Stimulated activated memory B cell treated with anti-CD40 and anti-IgM and Interleukin-4, amounts not matched to agents 10 μg/mL and 1 μg/mL and 100 μg/mL, for 72 hours (primary cell): ENCODE data around the gene CFAP58.

ENCODE experiments used
- ATAC-seq: fragments of 150-1000 bp; cut with Tn5 transposase; 2 replicates; pipeline ENCODE4 v1.10.0; 2021
- H3K27ac Mint-ChIP-seq: one replicate; pipeline ENCODE4 v1.8.0; 2022; ENCODE audit warnings: mild to moderate bottlenecking, mixed read lengths
- H3K27me3 Mint-ChIP-seq: one replicate; pipeline ENCODE4 v1.8.0; 2022; ENCODE audit warnings: mixed read lengths
- H3K36me3 Mint-ChIP-seq: one replicate; pipeline ENCODE4 v1.8.0; 2022; ENCODE audit warnings: mixed read lengths
- H3K4me1 Mint-ChIP-seq: one replicate; pipeline ENCODE4 v1.8.0; 2022; ENCODE audit warnings: mixed read lengths
- H3K4me3 Mint-ChIP-seq: one replicate; pipeline ENCODE4 v1.8.0; 2022; ENCODE audit warnings: mild to moderate bottlenecking, moderate library complexity, mixed read lengths
- H3K9me3 Mint-ChIP-seq: one replicate; pipeline ENCODE4 v1.8.0; 2022; ENCODE audit warnings: mixed read lengths

The CFAP58 gene

DNA sequence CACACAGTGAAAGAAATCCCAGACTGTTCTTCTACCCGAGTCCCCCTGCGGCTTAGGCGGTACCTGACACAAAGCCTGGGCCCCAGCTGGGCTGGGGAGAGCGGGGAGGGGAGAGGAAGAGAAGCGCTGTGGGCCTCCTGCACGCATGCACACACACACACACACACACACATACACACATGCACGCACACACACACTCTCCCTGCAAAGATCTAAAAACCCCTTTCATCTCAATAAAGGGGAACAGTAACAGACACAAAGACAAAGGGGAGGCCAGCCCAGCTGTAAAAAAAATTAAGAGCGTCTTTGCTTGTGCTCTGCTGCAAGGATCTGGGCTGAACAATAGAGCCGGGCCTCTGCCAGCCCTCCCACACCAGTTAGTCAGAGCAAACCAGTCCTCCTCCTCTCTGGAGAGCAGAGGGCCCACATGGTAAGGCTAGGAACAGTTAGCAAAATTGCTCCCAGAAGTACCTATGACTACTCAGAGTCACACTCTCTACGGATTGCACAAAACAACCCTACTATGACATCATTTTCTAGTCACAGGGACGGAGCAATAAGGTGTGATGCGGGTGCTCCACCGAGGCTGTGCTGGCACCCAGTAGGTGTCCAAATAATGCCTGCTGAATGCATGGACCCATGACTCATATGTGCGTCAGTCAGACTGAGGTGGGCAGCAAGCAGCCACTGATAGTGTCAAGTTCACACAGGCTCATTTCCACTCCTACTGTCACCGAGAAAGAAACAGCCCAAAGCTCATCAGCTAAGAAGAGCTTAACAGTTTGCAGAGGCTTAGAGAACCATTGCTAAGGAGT is 24.5 kb upstream of the CFAP58 start:
- peaks cover 95% of the 10 kb centered on the region for H3K4me1 Mint-ChIP-seq
- H3K36me3 Mint-ChIP-seq: peaks cover 5% of the 10 kb centered on the region
- H3K27ac Mint-ChIP-seq: peak overlapping the region; percentile 77
- no peaks in the 10 kb centered on the region for H3K27me3 Mint-ChIP-seq
- peak; percentile 88 for ATAC-seq
- peak overlapping the region; percentile 66 for H3K4me3 Mint-ChIP-seq
- no peaks in the 10 kb centered on the region for H3K9me3 Mint-ChIP-seq

DNA sequence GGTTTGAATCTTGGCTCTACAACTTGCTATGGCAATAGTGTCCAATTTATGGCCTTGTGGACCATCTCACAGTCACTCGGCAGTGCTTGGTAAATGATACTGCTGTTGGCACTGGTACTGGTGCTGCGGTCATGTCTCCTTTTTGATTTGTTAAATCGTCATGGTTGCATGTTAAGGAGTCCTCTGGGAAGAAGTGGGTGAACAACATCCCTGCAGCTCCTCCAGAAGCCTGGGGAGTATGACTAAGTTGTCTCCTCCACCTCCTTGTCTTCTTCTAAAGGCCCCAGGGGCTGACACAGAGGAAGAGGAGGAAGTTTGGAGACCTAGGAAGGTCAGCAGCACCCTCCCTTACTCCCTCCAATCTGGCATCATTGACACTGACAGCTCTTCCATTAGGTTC is 23.9 kb upstream of the CFAP58 start:
- Mint-ChIP-seq H3K4me1 (peaks cover 91% of the 10 kb centered on the region), H3K9me3 (no peaks in the 10 kb centered on the region)

DNA sequence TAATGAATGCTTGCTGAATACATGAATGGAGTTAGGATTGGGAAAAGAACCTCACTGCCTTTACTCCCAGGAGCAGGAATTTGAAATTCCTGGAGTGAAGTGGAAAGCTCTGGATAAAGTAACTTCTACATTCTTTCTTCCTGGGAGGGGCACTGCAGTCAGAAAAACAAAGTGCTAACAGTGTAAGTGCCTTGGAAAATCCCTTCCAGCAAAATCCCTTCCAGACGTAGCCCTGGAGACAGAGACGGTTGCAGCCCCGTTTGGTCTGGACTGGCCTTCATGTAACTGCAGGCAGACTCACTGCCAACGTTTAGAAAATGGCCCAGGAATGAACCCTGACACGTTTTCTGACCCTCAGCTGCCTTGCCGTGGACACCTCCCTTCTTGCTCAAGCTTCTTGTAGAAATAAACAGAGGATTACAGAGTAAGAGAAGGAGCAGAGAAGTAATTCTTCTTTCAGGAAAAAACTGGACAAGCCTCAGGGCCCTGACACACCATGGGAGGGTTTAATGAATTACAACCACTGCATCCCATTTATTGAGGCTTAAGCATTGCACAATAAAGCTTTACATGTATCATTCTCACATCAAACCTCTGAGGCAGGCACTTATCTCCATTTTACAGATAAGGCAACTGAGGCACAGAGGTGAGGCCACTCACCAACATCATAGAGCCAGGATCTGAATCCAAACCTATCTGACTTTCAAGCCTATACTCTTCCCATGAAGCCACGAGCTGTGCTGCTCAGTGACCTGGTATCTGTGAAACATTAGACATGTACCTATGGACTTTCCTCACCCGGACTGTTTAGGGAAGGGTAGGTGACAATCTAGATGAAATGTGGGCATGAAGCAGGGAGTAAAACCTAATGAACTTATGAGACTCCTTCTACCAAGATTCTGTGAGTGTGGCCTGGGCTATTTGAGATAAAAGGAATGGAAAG is 23.2 kb upstream of the CFAP58 start:
- H3K4me1 Mint-ChIP-seq: peaks cover 91% of the 10 kb centered on the region
- no peaks in the 10 kb centered on the region for H3K9me3 Mint-ChIP-seq
- H3K27me3 Mint-ChIP-seq: no peaks in the 10 kb centered on the region
- H3K36me3 Mint-ChIP-seq: peaks cover under 1% of the 10 kb centered on the region
- ATAC-seq: no peak
- H3K27ac Mint-ChIP-seq: peak overlapping the region; percentile 48
- no peak overlapping the region for H3K4me3 Mint-ChIP-seq

More for the DNA sequence above, 23.9 kb upstream of the CFAP58 start:
- peaks cover 5% of the 10 kb centered on the region for H3K36me3 Mint-ChIP-seq
- H3K4me3 Mint-ChIP-seq: no peak overlapping the region
- ATAC-seq: no peak
- peak overlapping the region; percentile 77 for H3K27ac Mint-ChIP-seq
- no peaks in the 10 kb centered on the region for H3K27me3 Mint-ChIP-seq

DNA sequence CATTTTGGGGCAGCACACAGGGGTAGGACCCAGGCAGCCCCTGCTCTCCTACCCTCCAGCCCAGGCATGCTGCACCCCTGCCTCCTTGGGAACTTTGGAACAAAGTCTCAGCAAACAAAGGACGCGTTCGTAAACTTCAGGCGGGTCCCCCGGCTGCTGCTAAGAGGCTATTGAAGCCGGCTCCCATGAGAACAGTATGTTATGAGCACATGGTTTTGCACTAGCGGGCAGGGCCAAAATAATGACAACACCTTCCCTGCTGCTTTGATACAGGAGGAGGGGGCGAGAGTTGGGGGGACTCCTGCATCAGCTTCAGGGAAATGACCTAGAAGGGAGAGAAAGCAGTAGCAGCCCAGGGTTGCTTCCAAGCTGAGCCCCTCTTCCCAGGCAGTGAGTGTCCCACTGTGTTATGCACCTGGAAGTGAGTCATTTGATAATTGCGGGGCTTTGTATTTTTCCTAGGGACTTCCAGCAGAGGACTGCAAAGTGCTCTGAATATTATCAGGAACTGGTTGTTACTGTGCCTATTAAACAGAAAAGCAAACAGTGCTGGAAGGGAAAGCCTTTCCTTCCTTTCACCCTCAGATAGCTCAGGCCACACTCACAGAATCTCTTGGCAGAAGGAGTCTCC is 22.3 kb upstream of the CFAP58 start:
- no peaks in the 10 kb centered on the region for H3K9me3 Mint-ChIP-seq
- H3K4me1 Mint-ChIP-seq: peaks cover 90% of the 10 kb centered on the region
- no peaks in the 10 kb centered on the region for H3K36me3 Mint-ChIP-seq
- peak overlapping the region; percentile 48 for H3K27ac Mint-ChIP-seq
- no peak overlapping the region for H3K4me3 Mint-ChIP-seq
- no peak for ATAC-seq
- no peaks in the 10 kb centered on the region for H3K27me3 Mint-ChIP-seq

DNA sequence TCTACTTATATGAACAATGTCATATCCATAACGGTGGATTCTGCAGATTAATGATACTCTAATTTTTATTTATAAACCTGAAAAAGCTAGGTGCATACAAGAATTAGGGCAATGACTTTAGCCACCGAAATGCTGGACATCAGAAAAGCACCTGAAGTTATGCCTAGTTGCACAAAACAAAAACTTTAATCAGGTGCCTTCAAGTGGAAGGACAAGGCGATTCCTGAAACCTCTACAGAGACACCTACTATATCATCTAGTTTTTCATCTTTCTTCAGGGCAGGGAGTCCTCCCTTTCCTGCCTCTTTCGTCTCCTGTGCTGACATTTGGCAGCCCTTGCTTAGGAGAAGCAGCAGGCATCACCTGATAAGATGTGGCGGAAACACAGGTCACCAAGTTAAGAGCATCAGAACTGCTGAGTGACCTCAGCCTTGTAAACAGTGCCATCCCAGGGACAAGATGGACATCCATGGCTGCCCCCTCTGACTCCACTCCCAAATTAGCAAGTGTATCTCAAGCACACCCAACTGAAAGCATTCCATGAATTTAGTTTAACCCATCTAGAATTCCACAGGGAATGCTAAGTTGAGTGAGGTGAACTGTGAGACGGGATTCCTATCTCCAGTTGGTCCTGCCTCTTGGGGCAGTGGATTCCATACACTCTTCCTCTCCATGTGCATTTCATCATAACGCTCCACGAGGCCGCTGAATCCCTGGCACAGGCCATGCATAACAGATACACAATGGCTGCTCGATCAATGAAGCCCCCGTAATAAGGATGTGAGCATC is 21.2 kb upstream of the CFAP58 start:
- Mint-ChIP-seq H3K9me3 (no peaks in the 10 kb centered on the region), H3K4me3 (no peak overlapping the region), H3K4me1 (peaks cover 86% of the 10 kb centered on the region), H3K36me3 (no peaks in the 10 kb centered on the region), H3K27ac (no peak overlapping the region), H3K27me3 (no peaks in the 10 kb centered on the region)
- ATAC-seq: no peak

DNA sequence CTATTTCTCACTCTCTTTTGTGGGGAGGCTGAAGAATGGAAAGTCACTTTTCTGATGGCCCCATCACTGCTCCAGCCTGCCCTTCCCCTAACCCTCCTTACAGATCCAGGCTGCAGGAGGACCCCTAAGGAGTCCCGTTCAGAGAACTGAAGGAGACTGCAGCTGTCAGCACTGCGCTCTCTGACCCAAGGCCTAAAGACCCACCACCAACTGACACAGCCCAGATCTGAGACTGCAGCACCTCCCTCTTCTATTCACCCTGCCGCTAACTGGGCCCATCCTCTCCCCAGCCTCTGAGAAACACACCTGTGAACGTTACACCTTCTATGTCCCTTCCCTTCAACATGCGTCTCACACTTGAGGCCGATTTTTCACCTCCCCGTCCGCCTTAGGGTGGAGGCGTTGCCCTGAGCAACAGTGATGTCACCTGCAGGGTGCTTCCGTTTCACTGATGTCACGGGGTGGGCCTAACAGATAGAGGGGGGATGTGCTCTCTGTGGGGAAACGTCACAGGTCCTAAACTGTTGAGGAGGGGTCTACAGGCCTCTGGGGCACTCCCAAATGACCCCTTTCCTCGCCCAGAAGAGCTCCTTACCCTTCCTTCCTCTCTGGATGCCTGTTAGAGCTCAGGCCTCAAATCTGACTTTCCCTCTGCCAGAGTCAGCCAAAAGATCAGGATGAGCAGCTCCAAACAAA is 20.5 kb upstream of the CFAP58 start:
- H3K27me3 Mint-ChIP-seq: no peaks in the 10 kb centered on the region
- no peak overlapping the region for H3K4me3 Mint-ChIP-seq
- no peak for ATAC-seq
- H3K4me1 Mint-ChIP-seq: peaks cover 79% of the 10 kb centered on the region
- H3K36me3 Mint-ChIP-seq: no peaks in the 10 kb centered on the region
- H3K27ac Mint-ChIP-seq: peak overlapping the region; percentile 9
- no peaks in the 10 kb centered on the region for H3K9me3 Mint-ChIP-seq

DNA sequence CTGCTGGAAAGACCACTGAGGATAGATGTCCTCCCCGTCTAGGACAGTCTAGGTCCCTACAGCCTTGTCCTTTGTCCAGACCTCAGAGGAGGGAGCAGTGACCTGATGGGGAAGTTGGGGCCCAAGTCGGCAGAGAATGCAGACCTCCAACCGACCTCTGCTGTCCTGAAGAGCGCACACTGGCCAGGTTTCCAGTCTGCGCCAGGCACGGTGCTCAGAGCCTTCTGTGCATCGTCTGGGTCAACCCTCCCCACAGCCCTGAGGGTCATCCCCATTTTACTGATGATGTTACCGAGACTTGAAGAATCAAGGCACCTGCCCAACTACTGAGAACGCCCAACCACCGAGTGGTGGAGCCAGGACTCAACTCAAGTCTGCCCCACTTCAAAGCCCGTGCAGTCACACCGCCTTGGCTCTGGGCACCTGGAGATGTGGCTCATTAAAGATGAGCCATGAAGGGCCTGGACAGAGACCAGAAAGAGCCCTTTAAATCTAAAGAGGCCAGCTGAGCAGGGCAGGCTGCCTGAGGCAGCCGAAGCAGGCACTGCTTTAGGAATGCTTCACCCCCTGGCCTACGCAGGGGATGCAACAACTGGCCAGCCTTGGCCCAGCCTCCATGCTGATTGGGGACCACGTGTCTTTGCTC is 19.8 kb upstream of the CFAP58 start:
- no peak overlapping the region for H3K4me3 Mint-ChIP-seq
- H3K27ac Mint-ChIP-seq: peak overlapping the region; percentile 9
- peaks cover 73% of the 10 kb centered on the region for H3K4me1 Mint-ChIP-seq
- no peak for ATAC-seq
- no peaks in the 10 kb centered on the region for H3K36me3 Mint-ChIP-seq
- no peaks in the 10 kb centered on the region for H3K9me3 Mint-ChIP-seq
- no peaks in the 10 kb centered on the region for H3K27me3 Mint-ChIP-seq

DNA sequence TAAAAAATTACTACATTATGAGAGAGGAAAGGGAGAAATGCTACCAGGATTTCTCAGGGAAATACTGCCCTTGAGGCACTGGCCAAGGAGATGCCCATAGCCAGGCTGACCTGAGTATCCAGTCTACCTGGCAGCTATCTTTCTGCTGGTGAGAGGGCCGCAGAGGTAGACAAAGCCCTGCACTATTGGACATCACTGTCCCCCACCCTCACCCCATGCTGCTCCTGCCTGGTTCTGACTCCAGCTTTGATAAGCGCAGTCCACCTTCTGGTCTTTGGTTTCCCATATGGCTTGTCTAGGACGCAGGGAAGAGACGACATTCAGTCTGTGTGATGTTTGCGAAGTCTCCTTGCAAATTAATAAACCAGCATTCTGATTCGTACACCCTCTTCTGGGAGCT is 19.1 kb upstream of the CFAP58 start:
- H3K4me1 Mint-ChIP-seq: peaks cover 70% of the 10 kb centered on the region
- H3K27me3 Mint-ChIP-seq: no peaks in the 10 kb centered on the region
- H3K27ac Mint-ChIP-seq: peak overlapping the region; percentile 82
- H3K4me3 Mint-ChIP-seq: no peak overlapping the region
- no peaks in the 10 kb centered on the region for H3K9me3 Mint-ChIP-seq
- no peaks in the 10 kb centered on the region for H3K36me3 Mint-ChIP-seq
- ATAC-seq: no peak

DNA sequence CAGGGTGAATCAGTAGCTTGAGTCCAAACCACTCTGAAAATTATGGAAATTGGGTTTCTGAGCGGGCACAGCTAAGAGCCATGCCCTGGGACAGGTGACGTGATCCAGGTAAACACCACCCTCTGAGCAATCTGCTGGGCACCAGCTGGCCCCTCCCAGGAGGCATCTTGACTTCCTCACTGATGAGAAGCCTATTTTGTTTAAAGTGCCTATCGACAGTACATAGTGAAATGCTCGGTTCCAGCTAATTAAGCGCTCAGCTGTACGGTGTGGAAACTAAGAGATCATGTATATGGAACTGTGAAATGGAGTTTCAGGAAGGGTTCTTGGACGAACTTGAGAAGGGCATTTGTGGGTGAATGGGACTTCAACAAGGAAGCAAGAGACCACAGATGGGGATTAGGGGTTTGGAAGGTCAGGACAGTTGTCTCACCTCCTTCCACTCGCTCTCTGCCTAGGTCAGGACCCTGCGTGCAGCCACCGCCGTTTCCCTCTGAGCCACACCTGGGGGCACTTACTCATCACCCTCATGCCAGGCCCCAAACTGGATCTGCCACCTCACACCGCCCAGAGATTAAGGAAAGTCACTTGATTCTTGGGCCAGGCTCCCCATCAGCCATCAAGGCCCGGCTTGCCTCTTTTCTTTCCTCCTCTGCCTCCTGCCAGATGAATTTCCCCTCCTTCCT is 18.5 kb upstream of the CFAP58 start:
- H3K27ac Mint-ChIP-seq: peak overlapping the region; percentile 82
- no peak for ATAC-seq
- H3K36me3 Mint-ChIP-seq: no peaks in the 10 kb centered on the region
- H3K4me3 Mint-ChIP-seq: peak overlapping the region; percentile 59
- peaks cover 65% of the 10 kb centered on the region for H3K4me1 Mint-ChIP-seq
- no peaks in the 10 kb centered on the region for H3K27me3 Mint-ChIP-seq
- no peaks in the 10 kb centered on the region for H3K9me3 Mint-ChIP-seq

DNA sequence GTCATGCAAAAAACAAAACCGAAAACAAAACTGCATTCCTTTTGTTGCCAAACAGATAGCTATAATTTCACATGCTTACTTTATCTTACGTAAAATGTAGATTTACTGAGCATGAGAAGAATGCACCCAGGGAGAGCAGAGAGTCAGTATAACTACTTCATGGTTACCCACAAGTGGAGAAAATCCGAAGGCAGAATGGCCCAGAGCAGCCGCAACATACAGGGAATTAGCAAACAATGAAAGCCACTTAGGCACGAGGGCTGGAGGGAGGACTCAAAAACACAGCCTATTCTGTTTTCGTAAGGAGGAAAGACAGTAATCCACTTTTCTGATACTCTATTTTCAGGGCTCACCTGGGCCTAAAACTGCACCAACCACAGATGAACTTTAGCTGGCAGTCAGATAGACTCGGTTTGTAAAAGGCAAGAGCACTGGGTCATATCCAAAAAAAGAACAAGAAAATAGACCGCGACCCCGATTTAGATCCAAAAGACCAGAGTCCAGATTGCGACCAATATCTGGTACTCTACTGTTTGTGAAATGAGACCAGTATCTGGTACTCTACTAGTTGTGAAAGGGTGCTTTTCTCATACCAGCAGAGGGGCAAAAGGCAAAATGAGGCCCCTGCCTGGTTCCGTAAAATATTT is 16.7 kb upstream of the CFAP58 start:
- Mint-ChIP-seq H3K9me3 (no peaks in the 10 kb centered on the region), H3K27ac (peak overlapping the region; percentile 96), H3K36me3 (no peaks in the 10 kb centered on the region), H3K4me1 (peaks cover 50% of the 10 kb centered on the region), H3K27me3 (no peaks in the 10 kb centered on the region), H3K4me3 (peak overlapping the region; percentile 93)
- ATAC-seq: peak; percentile 55

DNA sequence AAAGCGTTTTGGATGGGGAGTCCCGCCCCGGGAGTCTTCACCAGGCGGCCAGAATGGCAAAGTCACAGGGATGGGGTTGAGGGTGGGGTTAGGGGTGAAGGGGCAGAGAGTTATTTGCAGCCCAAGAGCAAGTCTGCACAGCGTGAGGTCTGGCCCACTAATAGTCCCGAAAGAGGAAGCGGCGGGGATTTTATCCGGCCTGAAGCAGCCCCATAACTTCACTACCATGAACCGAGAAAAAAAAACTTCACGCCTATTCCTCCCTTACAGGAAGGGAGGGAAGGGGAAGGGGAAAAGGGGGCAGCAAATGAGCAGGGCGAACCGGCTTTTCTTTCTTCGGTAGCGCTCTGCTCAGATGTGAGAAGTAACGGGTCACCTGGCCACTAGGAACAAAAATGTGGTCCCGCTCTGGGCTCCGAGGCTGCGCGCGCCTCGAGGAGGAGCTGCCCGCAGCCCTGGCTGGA is 16.1 kb upstream of the CFAP58 start:
- H3K27ac Mint-ChIP-seq: peak overlapping the region; percentile 96
- H3K9me3 Mint-ChIP-seq: no peaks in the 10 kb centered on the region
- no peaks in the 10 kb centered on the region for H3K36me3 Mint-ChIP-seq
- H3K4me1 Mint-ChIP-seq: peaks cover 45% of the 10 kb centered on the region
- peak overlapping the region; percentile 93 for H3K4me3 Mint-ChIP-seq
- ATAC-seq: peak; percentile 80
- no peaks in the 10 kb centered on the region for H3K27me3 Mint-ChIP-seq

DNA sequence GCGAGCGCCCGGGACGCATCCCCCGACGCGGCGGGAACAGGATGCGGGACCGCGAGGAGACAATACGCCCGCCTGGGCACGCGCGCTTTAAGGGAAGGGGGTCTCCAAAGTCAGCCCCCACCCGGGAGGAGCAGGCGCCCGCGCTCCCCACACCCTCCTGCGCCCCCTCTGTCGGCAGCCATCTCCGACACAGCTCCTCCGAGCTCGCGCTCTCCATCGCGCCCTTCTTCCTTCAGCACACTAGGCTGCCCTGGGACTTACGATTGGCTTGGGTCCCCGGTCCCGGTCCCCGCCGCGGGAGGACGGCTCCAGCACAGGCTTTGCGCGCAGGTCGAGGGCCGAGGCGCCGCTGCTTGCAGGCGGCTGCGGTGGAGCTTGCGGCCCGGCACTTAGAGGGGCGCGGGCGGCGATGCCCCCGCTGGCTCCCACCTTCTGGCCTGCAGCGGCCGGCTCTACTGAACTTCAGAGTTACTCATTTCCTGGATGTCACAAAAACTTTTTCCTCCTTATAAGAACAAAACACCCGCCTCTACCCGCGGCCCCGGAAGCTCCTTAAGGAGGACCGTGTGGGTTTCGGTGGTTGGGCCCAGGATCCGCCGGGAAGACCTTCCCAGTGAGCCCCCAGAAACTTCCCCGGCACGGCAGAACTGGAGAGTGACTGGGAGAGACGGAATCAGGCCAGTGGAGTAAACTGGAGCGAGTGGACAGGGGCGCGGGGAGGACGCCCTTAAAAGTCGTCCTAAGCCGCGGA is 15.5 kb upstream of the CFAP58 start, which contains the start of gene ITPRIP:
Gene ITPRIP (minus strand): TSS at position 481 of the 751 bp plus-strand sequence. CDS start 22,414 bp downstream, outside the sequence.
- peaks cover 39% of the 10 kb centered on the region for H3K4me1 Mint-ChIP-seq
- no peaks in the 10 kb centered on the region for H3K9me3 Mint-ChIP-seq
- no peaks in the 10 kb centered on the region for H3K27me3 Mint-ChIP-seq
- ATAC-seq: peak; percentile 86
- peak within 1 kb of the TSS; percentile 96 for H3K27ac Mint-ChIP-seq
- H3K4me3 Mint-ChIP-seq: peak within 1 kb of the TSS; percentile 93
- no peaks in the 10 kb centered on the region for H3K36me3 Mint-ChIP-seq
